Peyer's patch (tissue), 4 donors: Measurements from ENCODE around the gene AP4E1. TPM values are rescaled to one million over a fixed set of nuclear protein-coding genes. Genes with fewer than 3 reads are reported as not detected.
"Not testable (repeated sequence)": the region's sequence is repeated elsewhere in the genome, so short reads cannot be mapped to it uniquely, and the experiment has no call there.

ENCODE experiments used
- DNase-seq, 3 donors: peaks; one replicate each; pipeline ENCODE4 v3.0.0-alpha.2; 2017 to 2019
- H3K27ac ChIP-seq, 4 donors: fragments of 200-600 bp; sonication (generic); one replicate each; pipeline ENCODE4 v1.5.1; 2016 to 2019
- H3K27me3 ChIP-seq, 2 donors: fragments of 200-600 bp; sonication (generic); one replicate each; pipeline ENCODE4 v1.5.1; 2019
- H3K36me3 ChIP-seq, 3 donors: fragments of 200-600 bp; sonication (generic); one replicate each; pipeline ENCODE4 v1.5.1; 2016 to 2019
- H3K4me1 ChIP-seq, 4 donors: fragments of 200-600 bp; sonication (generic); one replicate each; pipeline ENCODE4 v1.5.1; 2016 to 2019
- H3K4me3 ChIP-seq, 4 donors: fragments of 200-600 bp; sonication (generic); 1 replicate in 3 of 4; 2 replicates in 1 of 4; pipeline ENCODE4 v1.5.1; 2016 to 2019; ENCODE audit warnings: mild to moderate bottlenecking in 1 of 4
- H3K9me3 ChIP-seq, 4 donors: fragments of 200-600 bp; sonication (generic); one replicate each; pipeline ENCODE4 v1.5.1; 2016 to 2019; ENCODE audit warnings: mild to moderate bottlenecking in 1 of 4
- CTCF ChIP-seq, 6 experiments: fragments of 450-650 bp in 4 of 6; fragments of 200-600 bp in 2 of 6; sonication (generic) in 1 of 6; IDR thresholded peaks; one replicate each; pipeline ENCODE4 v1.5.1; 2017 to 2019; ENCODE audit warnings: antibody characterized with exemption in 6 of 6, mild to moderate bottlenecking in 3 of 6, moderate library complexity in 1 of 6
- POLR2A ChIP-seq, 2 donors: fragments of 450-650 bp; IDR thresholded peaks; one replicate each; pipeline ENCODE4 v1.5.1; 2017; ENCODE audit warnings: antibody characterized with exemption in 2 of 2, mild to moderate bottlenecking in 2 of 2, moderate library complexity in 2 of 2
- total RNA-seq, 4 donors: library from RNA; depleted of rRNA; stranded (reverse); fragments of >200 nt; gene quantifications; one replicate each; pipeline ENCODE4 v1.1.0, GENCODE V29; 2016

AP4E1 gene
- total RNA-seq, 4 donors from 2014 or later = 8.3 to 13.7 (median 11.9) TPM

- no peaks in the 10 kb centered on the region for H3K9me3 ChIP-seq
- no peaks in the 10 kb centered on the region for H3K27me3 ChIP-seq
- no peaks in the 10 kb centered on the region for H3K36me3 ChIP-seq
- no peak for TF ChIP-seq CTCF (IDR thresholded peaks at IDR 0.05)
- TF ChIP-seq POLR2A (IDR thresholded peaks at IDR 0.05) = no peak
- no peak overlapping the region for H3K27ac ChIP-seq
- no peak for DNase-seq
- peaks cover 0 to 23% (median 0%) of the 10 kb centered on the region in 4 donors for H3K4me1 ChIP-seq
- no peak overlapping the region for H3K4me3 ChIP-seq
Measured at GRCh38 chr15:50871832-50872231, 36.7 kb upstream of the AP4E1 start.

GRCh38 chr15:50872832-50873426 lies 35.6 kb upstream of the AP4E1 start:
- no peak overlapping the region for H3K27ac ChIP-seq
- H3K4me3 ChIP-seq = no peak overlapping the region

GRCh38 chr15:50873935-50874361 lies 34.5 kb upstream of the AP4E1 start:
- TF ChIP-seq POLR2A (IDR thresholded peaks at IDR 0.05) (no peak), CTCF (IDR thresholded peaks at IDR 0.05) (peak in 2 of 6 experiments; percentile 16 to 20)
- Histone ChIP-seq H3K4me3 (no peak overlapping the region), H3K36me3 (no peaks in the 10 kb centered on the region), H3K27me3 (no peaks in the 10 kb centered on the region), H3K9me3 (no peaks in the 10 kb centered on the region), H3K27ac (no peak overlapping the region), H3K4me1 (peaks cover 0 to 15% (median 0%) of the 10 kb centered on the region in 4 donors)
- DNase-seq = no peak

More at GRCh38 chr15:50872832-50873426, 35.6 kb upstream of the AP4E1 start:
- Histone ChIP-seq H3K36me3 (no peaks in the 10 kb centered on the region), H3K27me3 (no peaks in the 10 kb centered on the region), H3K9me3 (no peaks in the 10 kb centered on the region), H3K4me1 (peaks cover 0 to 16% (median 0%) of the 10 kb centered on the region in 4 donors)
- no peak for DNase-seq
- TF ChIP-seq POLR2A (IDR thresholded peaks at IDR 0.05) (no peak), CTCF (IDR thresholded peaks at IDR 0.05) (no peak)

GRCh38 chr15:50875238-50875637 lies 33.2 kb upstream of the AP4E1 start:
- DNase-seq, H3K27ac ChIP-seq, H3K9me3 ChIP-seq, H3K4me3 ChIP-seq, H3K27me3 ChIP-seq, H3K36me3 ChIP-seq: not testable (repeated sequence)
- H3K4me1 ChIP-seq = peaks cover 0 to 15% (median 0%) of the 10 kb centered on the region in 4 donors

- peaks cover 0 to 15% (median 0%) of the 10 kb centered on the region in 4 donors for H3K4me1 ChIP-seq
- H3K36me3 ChIP-seq = no peaks in the 10 kb centered on the region
- peak overlapping the region in 3 of 4 donors; percentile 22 to 55 (median 30) for H3K27ac ChIP-seq
- H3K9me3 ChIP-seq = no peaks in the 10 kb centered on the region
- DNase-seq = peak in 1 of 3 donors; percentile 57
- TF ChIP-seq POLR2A (IDR thresholded peaks at IDR 0.05) = no peak
- TF ChIP-seq CTCF (IDR thresholded peaks at IDR 0.05) = no peak
- H3K4me3 ChIP-seq = peak overlapping the region; percentile 23 to 44 (median 41)
- no peaks in the 10 kb centered on the region for H3K27me3 ChIP-seq
Measured at GRCh38 chr15:50876260-50876988, 32.1 kb upstream of the AP4E1 start.

- Histone ChIP-seq H3K27me3 (no peaks in the 10 kb centered on the region), H3K9me3 (no peaks in the 10 kb centered on the region), H3K36me3 (no peaks in the 10 kb centered on the region), H3K4me1 (peaks cover 0 to 15% (median 0%) of the 10 kb centered on the region in 4 donors), H3K4me3 (peak overlapping the region; percentile 23 to 44 (median 41)), H3K27ac (peak overlapping the region in 3 of 4 donors; percentile 6 to 55 (median 30))
- TF ChIP-seq POLR2A (IDR thresholded peaks at IDR 0.05) (no peak), CTCF (IDR thresholded peaks at IDR 0.05) (peak; percentile 87 to 98 (median 95))
- peak in 2 of 3 donors; percentile 76 to 89 for DNase-seq
Measured at GRCh38 chr15:50876989-50877360, 31.5 kb upstream of the AP4E1 start.
